ENCODE data around the gene MARK2. TPM values are rescaled to one million over a fixed set of nuclear protein-coding genes. Genes with fewer than 3 reads are reported as not detected.

Gene MARK2
- total and polyA plus RNA-seq, 2 donors = 12.7 to 17.5 TPM

GRCh38 chr11:63877658-63878241, 38.8 kb downstream of the MARK2 start:
- H3K36me3 ChIP-seq (ENCODE audit: control insufficient read depth in 2 of 2, insufficient read depth in 2 of 2, low read length in 1 of 2) = peaks cover 8 to 16% of the 10 kb centered on the region in 2 donors
- no peak overlapping the region for H3K4me3 ChIP-seq (ENCODE audit: low read length in 2 of 2)
- peaks cover 0 to 1% of the 10 kb centered on the region in 2 donors for H3K9me3 ChIP-seq (ENCODE audit: control insufficient read depth in 2 of 2, insufficient read depth in 1 of 2, low read length in 1 of 2)
- DNase-seq (ENCODE audit: low read depth in 6 of 9, low spot score in 9 of 9) = no peak
- WGBS = 92% methylated on average over 6 of the region's 6 CpGs
- H3K27ac ChIP-seq (ENCODE audit: low read depth in 1 of 2, low read length in 1 of 2) = peak overlapping the region in 1 of 2 donors; percentile 27
- peaks cover 15 to 59% of the 10 kb centered on the region in 2 donors for H3K4me1 ChIP-seq (ENCODE audit: control insufficient read depth in 2 of 2, insufficient read depth in 2 of 2, low read length in 2 of 2)
- no peaks in the 10 kb centered on the region for H3K27me3 ChIP-seq (ENCODE audit: control insufficient read depth in 2 of 2, insufficient read depth in 1 of 2, low read length in 1 of 2)

- Histone ChIP-seq H3K36me3 (ENCODE audit: control insufficient read depth in 2 of 2, insufficient read depth in 2 of 2, low read length in 1 of 2) (peaks cover 9 to 11% of the 10 kb centered on the region in 2 donors), H3K27ac (ENCODE audit: low read depth in 1 of 2, low read length in 1 of 2) (no peak overlapping the region), H3K27me3 (ENCODE audit: control insufficient read depth in 2 of 2, insufficient read depth in 1 of 2, low read length in 1 of 2) (no peaks in the 10 kb centered on the region), H3K9me3 (ENCODE audit: control insufficient read depth in 2 of 2, insufficient read depth in 1 of 2, low read length in 1 of 2) (peaks cover 0 to 1% of the 10 kb centered on the region in 2 donors), H3K4me1 (ENCODE audit: control insufficient read depth in 2 of 2, insufficient read depth in 2 of 2, low read length in 2 of 2) (peaks cover 27 to 72% of the 10 kb centered on the region in 2 donors), H3K4me3 (ENCODE audit: low read length in 2 of 2) (no peak overlapping the region)
- WGBS = 42% methylated on average over 2 of the region's 2 CpGs
- DNase-seq (ENCODE audit: low read depth in 6 of 9, low spot score in 9 of 9) = no peak
These were observed 40.9 kb downstream of the MARK2 start for GRCh38 chr11:63879598-63880402.

DNA sequence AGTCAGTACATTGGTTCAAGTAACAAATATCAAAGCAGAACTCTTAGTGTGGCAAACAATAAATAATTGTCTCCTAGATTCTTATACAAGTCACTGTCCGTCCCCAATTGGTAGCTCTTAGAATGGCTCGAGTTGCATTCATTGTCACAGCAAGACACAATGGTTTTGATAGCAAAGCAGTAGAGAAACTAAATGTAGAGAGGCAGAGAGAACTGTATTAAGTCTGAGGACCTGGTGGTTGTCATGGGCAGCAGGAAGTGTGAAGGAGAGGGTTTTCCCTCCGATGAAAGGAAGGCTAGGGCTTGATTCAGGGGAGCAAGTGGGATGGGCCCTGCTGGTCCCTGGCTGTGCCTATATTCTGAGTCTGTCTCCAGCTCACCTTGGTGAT, 41.5 kb downstream of the MARK2 start:
- no peak overlapping the region for H3K27ac ChIP-seq (ENCODE audit: low read depth in 1 of 2, low read length in 1 of 2)
- WGBS = 72% methylated on average over 3 of the region's 3 CpGs
- H3K4me3 ChIP-seq (ENCODE audit: low read length in 2 of 2) = no peak overlapping the region
- no peaks in the 10 kb centered on the region for H3K27me3 ChIP-seq (ENCODE audit: control insufficient read depth in 2 of 2, insufficient read depth in 1 of 2, low read length in 1 of 2)
- no peak for DNase-seq (ENCODE audit: low read depth in 6 of 9, low spot score in 9 of 9)
- peaks cover 8 to 9% of the 10 kb centered on the region in 2 donors for H3K36me3 ChIP-seq (ENCODE audit: control insufficient read depth in 2 of 2, insufficient read depth in 2 of 2, low read length in 1 of 2)
- H3K9me3 ChIP-seq (ENCODE audit: control insufficient read depth in 2 of 2, insufficient read depth in 1 of 2, low read length in 1 of 2) = peaks cover 0 to 1% of the 10 kb centered on the region in 2 donors
- peaks cover 27 to 71% of the 10 kb centered on the region in 2 donors for H3K4me1 ChIP-seq (ENCODE audit: control insufficient read depth in 2 of 2, insufficient read depth in 2 of 2, low read length in 2 of 2)

DNA sequence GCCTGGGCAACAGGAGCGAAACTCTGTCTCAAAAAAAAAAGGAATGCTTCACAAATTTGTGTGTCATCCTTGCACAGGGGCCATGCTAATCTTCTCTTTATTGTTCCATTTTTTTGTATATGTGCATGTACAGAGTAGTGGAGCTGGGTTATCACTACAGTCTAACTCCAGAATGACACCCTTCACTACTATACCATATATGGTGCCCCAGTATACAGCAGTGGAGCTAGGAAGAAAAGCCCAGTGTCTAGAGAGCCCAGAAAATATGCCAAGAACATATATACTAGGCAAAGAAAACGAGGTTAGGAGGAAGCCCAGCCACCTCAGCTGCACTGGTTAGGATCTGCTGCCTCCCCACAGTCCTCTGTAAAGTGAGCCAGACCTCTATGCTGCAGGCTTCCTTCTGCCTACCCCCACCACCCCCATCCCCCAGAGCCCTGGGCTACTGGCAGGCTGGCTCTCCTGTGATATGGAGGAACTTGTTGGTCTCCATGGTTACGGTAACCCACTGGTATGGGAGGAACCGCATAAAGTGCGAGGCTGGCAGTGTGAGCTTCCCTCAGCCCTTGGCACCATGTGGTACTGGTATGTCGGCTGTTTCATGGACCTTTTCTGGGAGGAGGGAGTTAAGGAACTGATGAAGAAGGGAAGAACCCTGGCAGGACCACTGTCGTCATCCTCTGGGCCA, 43.8 kb downstream of the MARK2 start:
- Histone ChIP-seq H3K9me3 (ENCODE audit: control insufficient read depth in 2 of 2, insufficient read depth in 1 of 2, low read length in 1 of 2) (peaks cover 0 to 1% of the 10 kb centered on the region in 2 donors), H3K4me1 (ENCODE audit: control insufficient read depth in 2 of 2, insufficient read depth in 2 of 2, low read length in 2 of 2) (peaks cover 38 to 73% of the 10 kb centered on the region in 2 donors), H3K36me3 (ENCODE audit: control insufficient read depth in 2 of 2, insufficient read depth in 2 of 2, low read length in 1 of 2) (peaks cover 5 to 6% of the 10 kb centered on the region in 2 donors), H3K4me3 (ENCODE audit: low read length in 2 of 2) (no peak overlapping the region), H3K27me3 (ENCODE audit: control insufficient read depth in 2 of 2, insufficient read depth in 1 of 2, low read length in 1 of 2) (no peaks in the 10 kb centered on the region), H3K27ac (ENCODE audit: low read depth in 1 of 2, low read length in 1 of 2) (peak overlapping the region in 1 of 2 donors; percentile 55)
- DNase-seq (ENCODE audit: low read depth in 6 of 9, low spot score in 9 of 9) = peak in 8 of 9 donors; percentile 29 to 86 (median 66)
- 26% methylated on average over 7 of the region's 7 CpGs for WGBS

GRCh38 chr11:63883791-63884190, 44.9 kb downstream of the MARK2 start:
- WGBS = 96% methylated on average over 6 of the region's 6 CpGs
- Histone ChIP-seq H3K27me3 (ENCODE audit: control insufficient read depth in 2 of 2, insufficient read depth in 1 of 2, low read length in 1 of 2) (no peaks in the 10 kb centered on the region), H3K27ac (ENCODE audit: low read depth in 1 of 2, low read length in 1 of 2) (no peak overlapping the region), H3K9me3 (ENCODE audit: control insufficient read depth in 2 of 2, insufficient read depth in 1 of 2, low read length in 1 of 2) (peaks cover 1 to 4% of the 10 kb centered on the region in 2 donors), H3K4me1 (ENCODE audit: control insufficient read depth in 2 of 2, insufficient read depth in 2 of 2, low read length in 2 of 2) (peaks cover 48 to 81% of the 10 kb centered on the region in 2 donors), H3K4me3 (ENCODE audit: low read length in 2 of 2) (no peak overlapping the region), H3K36me3 (ENCODE audit: control insufficient read depth in 2 of 2, insufficient read depth in 2 of 2, low read length in 1 of 2) (peaks cover 0 to 6% of the 10 kb centered on the region in 2 donors)
- DNase-seq (ENCODE audit: low read depth in 6 of 9, low spot score in 9 of 9) = no peak

- no peak for DNase-seq (ENCODE audit: low read depth in 6 of 9, low spot score in 9 of 9)
- no peak overlapping the region for H3K27ac ChIP-seq (ENCODE audit: low read depth in 1 of 2, low read length in 1 of 2)
- H3K9me3 ChIP-seq (ENCODE audit: control insufficient read depth in 2 of 2, insufficient read depth in 1 of 2, low read length in 1 of 2) = peaks cover 1 to 5% of the 10 kb centered on the region in 2 donors
- 96% methylated on average over 4 of the region's 4 CpGs for WGBS
- peaks cover 0 to 6% of the 10 kb centered on the region in 2 donors for H3K36me3 ChIP-seq (ENCODE audit: control insufficient read depth in 2 of 2, insufficient read depth in 2 of 2, low read length in 1 of 2)
- H3K4me3 ChIP-seq (ENCODE audit: low read length in 2 of 2) = no peak overlapping the region
- H3K4me1 ChIP-seq (ENCODE audit: control insufficient read depth in 2 of 2, insufficient read depth in 2 of 2, low read length in 2 of 2) = peaks cover 54 to 83% of the 10 kb centered on the region in 2 donors
- no peaks in the 10 kb centered on the region for H3K27me3 ChIP-seq (ENCODE audit: control insufficient read depth in 2 of 2, insufficient read depth in 1 of 2, low read length in 1 of 2)
These were observed 45.5 kb downstream of the MARK2 start for GRCh38 chr11:63884196-63884932.

DNA sequence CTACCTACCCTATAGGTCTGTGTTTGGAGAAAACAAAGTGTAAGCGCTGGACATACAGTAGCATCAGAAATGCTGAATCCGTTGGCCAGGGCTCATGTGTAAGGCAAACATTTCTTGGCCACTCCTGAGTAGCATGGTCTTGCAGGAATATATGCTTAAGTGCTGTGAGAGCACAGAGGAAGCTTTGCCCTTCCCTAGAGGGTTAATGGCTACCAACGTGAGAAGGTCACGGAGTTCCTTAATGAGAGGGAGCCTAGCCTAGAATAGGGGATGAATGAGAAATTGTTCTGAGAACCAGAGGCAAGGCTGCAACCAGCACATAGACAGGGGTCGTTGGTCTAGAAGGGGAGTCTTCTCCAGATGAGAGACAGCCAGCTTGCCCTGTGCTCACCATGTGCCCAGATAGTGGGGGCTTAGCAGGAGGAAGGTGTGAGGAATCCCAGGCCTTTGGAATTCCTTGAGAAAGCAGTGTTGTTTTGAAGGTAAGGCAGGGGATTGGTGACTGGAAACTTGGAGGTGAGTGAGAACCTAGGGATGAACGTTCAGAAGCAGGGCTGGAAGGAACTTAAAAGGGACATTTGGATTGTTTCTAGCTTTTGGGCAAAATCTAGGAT, 48.6 kb downstream of the MARK2 start:
- H3K4me1 ChIP-seq (ENCODE audit: control insufficient read depth in 2 of 2, insufficient read depth in 2 of 2, low read length in 2 of 2) = peaks cover 49 to 75% of the 10 kb centered on the region in 2 donors
- H3K4me3 ChIP-seq (ENCODE audit: low read length in 2 of 2) = peak overlapping the region in 1 of 2 donors; percentile 53
- H3K9me3 ChIP-seq (ENCODE audit: control insufficient read depth in 2 of 2, insufficient read depth in 1 of 2, low read length in 1 of 2) = peaks cover 0 to 5% of the 10 kb centered on the region in 2 donors
- WGBS = 63% methylated on average over 6 of the region's 6 CpGs
- H3K27ac ChIP-seq (ENCODE audit: low read depth in 1 of 2, low read length in 1 of 2) = peak overlapping the region; percentile 82 to 87
- H3K36me3 ChIP-seq (ENCODE audit: control insufficient read depth in 2 of 2, insufficient read depth in 2 of 2, low read length in 1 of 2) = peaks cover 12 to 19% of the 10 kb centered on the region in 2 donors
- H3K27me3 ChIP-seq (ENCODE audit: control insufficient read depth in 2 of 2, insufficient read depth in 1 of 2, low read length in 1 of 2) = no peaks in the 10 kb centered on the region
- DNase-seq (ENCODE audit: low read depth in 6 of 9, low spot score in 9 of 9) = no peak

Measured in thymus (tissue), 11 donors.